H4 (cell line): ENCODE results near the gene IPPK. TPM values are rescaled to one million over a fixed set of nuclear protein-coding genes. Genes with fewer than 3 reads are reported as not detected.
"Not testable (repeated sequence)": the region's sequence is repeated elsewhere in the genome, so short reads cannot be mapped to it uniquely, and the experiment has no call there.

ENCODE experiments used
- DNase-seq: peaks from one replicate; pipeline ENCODE4 v3.0.0-alpha.2; 2015; ENCODE audit warnings: low spot score
- total RNA-seq: library from RNA; depleted of rRNA; stranded (reverse); fragments of >200 nt; shearing (Covaris generic); gene quantifications from 2 replicates; pipeline ENCODE4 v1.2.3, GENCODE V29; 2014; rRNA removed

The IPPK gene
- total RNA-seq, 1 experiment from 2014 or later = 12.8 TPM

DNA sequence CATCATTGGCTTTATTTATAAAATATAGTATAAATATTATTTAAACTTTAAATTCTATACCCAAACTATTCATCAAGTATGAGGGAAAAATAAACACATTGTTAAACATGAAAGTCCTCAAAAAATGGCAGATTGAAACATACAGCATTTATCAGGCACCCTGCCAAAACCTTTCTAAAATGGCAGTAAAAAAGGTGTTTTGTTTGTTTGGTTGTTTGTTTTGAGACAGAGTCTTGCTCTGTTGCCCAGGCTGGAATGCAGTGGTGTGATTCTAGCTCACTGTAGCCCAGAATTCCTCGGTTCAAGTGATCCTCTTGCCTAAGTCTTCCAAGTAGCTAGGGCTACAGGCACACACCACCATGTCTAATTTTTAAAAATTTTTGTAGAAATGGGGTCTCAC lies 74.0 kb downstream of the IPPK start:
- no peak for DNase-seq

GRCh38 chr9:92595075-92595474 lies 74.9 kb downstream of the IPPK start:
- DNase-seq = not testable (repeated sequence)

- no peak for DNase-seq
These were observed 76.7 kb downstream of the IPPK start for GRCh38 chr9:92592946-92593861.

- no peak for DNase-seq
These were observed 77.4 kb downstream of the IPPK start for GRCh38 chr9:92592537-92592936.

DNA sequence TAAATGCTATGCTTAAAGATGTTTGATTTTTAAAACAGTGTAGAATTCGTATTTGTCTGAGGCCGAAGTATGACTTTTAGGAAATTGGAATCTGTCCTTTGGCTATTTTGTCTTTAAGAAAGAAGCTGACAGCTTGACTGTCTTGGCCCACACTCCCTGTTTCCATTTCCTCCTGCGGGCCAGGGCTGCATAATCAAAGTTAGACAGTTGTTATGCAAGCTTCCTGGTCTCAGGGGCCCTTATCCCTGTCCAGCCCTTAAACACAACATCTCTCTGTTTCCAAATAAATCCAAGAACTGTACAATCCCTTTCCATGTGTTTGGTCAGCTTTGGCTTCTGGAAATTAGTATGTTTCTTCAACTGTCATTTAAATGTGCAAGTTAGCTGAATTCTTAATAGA lies 79.6 kb downstream of the IPPK start:
- no peak for DNase-seq

DNA sequence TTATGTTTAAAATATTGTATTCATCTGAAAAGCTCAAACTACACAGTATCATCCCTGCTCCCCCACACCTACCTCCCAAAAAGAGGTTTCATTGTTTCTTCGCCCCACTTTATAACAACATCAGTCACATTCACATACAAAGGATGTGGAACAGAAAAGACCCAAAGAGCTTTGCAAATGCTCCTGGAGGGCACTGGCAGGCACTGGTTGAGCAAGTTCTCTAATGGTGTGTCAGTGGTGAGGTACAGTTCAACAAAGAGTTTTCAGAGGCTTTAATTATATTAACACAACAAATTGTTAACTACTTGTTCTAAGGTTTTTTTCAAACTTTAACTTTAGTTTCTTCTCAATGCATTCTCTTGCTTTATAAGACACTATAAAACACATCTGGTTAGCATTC lies 80.0 kb downstream of the IPPK start:
- no peak for DNase-seq

DNA sequence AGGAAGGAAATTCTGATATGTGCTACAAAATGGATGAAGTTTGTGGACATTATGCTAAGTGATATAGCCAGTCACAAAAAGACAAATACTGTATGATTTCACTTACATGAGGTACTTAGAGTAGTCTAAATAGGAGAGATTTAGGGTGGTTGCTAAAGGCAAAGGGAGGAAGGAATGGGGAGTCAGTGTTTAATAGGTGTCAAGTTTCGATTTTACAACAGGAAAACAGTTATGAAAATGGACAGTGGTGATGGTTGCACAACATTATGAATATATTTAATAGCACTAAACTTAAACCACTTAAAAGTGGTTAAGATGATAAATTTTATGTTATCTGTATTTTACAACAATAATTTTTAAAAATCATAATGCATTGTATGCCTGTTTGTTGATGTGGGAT lies 93.8 kb downstream of the IPPK start:
- DNase-seq = no peak

- DNase-seq = not testable (repeated sequence)
These were observed 96.3 kb downstream of the IPPK start for GRCh38 chr9:92573612-92574011.

- not testable (repeated sequence) for DNase-seq
These were observed 98.1 kb downstream of the IPPK start for GRCh38 chr9:92571871-92572270.

- no peak for DNase-seq
These were observed 104.9 kb downstream of the IPPK start for GRCh38 chr9:92564982-92565381.

GRCh38 chr9:92564504-92564903 lies 105.4 kb downstream of the IPPK start:
- peak; percentile 21 for DNase-seq

Other genes starting within 250 kb of the IPPK start
- gene OMD, start 245.7 kb downstream of the IPPK start, total RNA-seq = 0.21 and 0.23 TPM in 2 replicates
- not detected in 2 replicates for gene ASPN, start 187.6 kb downstream of the IPPK start, total RNA-seq
- 2.0 and 5.2 TPM in 2 replicates for gene ECM2, start 134.1 kb downstream of the IPPK start, total RNA-seq
- 18.3 and 24.3 TPM in 2 replicates for gene BICD2, start 94.7 kb upstream of the IPPK start, total RNA-seq
- gene ZNF484, start 207.9 kb upstream of the IPPK start, total RNA-seq = 2.6 and 4.8 TPM in 2 replicates